Neural cell (in vitro differentiated cells): ENCODE measurements around the gene PSMC6. TPM values are rescaled to one million over a fixed set of nuclear protein-coding genes. Genes with fewer than 3 reads are reported as not detected.

Source experiments
- H2AFZ ChIP-seq: fragments of 200-600, 300-800 bp; sonication (generic), shearing (Covaris generic); 2 replicates; pipeline ENCODE4 v1.6.0; 2014; ENCODE audit warnings: low read depth, mild to moderate bottlenecking, antibody characterized with exemption, low read length, moderate library complexity
- H3F3A ChIP-seq: fragments of 200-600 bp; shearing (Covaris generic); 2 replicates; pipeline ENCODE4 v1.6.1; 2016; ENCODE audit warnings: mild to moderate bottlenecking, moderate library complexity, mixed read lengths, antibody characterized with exemption, low read length; ENCODE audit not compliant: insufficient read depth, poor library complexity, severe bottlenecking
- H3K27ac ChIP-seq: fragments of 200-600, 300-800 bp; sonication (generic), shearing (Covaris generic); 2 replicates; pipeline ENCODE4 v1.5.1; 2014; ENCODE audit warnings: mild to moderate bottlenecking, low read length, moderate library complexity
- H3K27me3 ChIP-seq: fragments of 300-800, 200-600 bp; sonication (generic), shearing (Covaris generic); 2 replicates; pipeline ENCODE4 v1.6.0; 2014; ENCODE audit warnings: mild to moderate bottlenecking, low read depth, low read length, moderate library complexity; ENCODE audit not compliant: insufficient read depth
- H3K36me3 ChIP-seq: fragments of 300-800, 200-600 bp; sonication (generic), shearing (Covaris generic); 2 replicates; pipeline ENCODE4 v1.5.1; 2014; ENCODE audit warnings: mild to moderate bottlenecking, antibody characterized with exemption, low read length, moderate library complexity; ENCODE audit not compliant: insufficient read depth
- H3K4me2 ChIP-seq: fragments of 300-800, 200-600 bp; sonication (generic), shearing (Covaris generic); 2 replicates; pipeline ENCODE4 v1.6.0; 2014; ENCODE audit warnings: mild to moderate bottlenecking, low read length
- H3K4me3 ChIP-seq: fragments of 300-800, 200-600 bp; sonication (generic), shearing (Covaris generic); 2 replicates; pipeline ENCODE4 v1.5.1; 2014; ENCODE audit warnings: mild to moderate bottlenecking, low read length, moderate library complexity
- H3K79me2 ChIP-seq: fragments of 200-600 bp; shearing (Covaris generic); replicated peaks from 2 replicates; pipeline ENCODE4 v1.6.0; 2014; ENCODE audit warnings: mild to moderate bottlenecking, low read length, moderate library complexity; ENCODE audit not compliant: insufficient read depth
- H3K9ac ChIP-seq: fragments of 300-800, 200-600 bp; sonication (generic), shearing (Covaris generic); 2 replicates; pipeline ENCODE4 v1.6.1; 2016; ENCODE audit warnings: mild to moderate bottlenecking, low read length, mixed read lengths
- H3K9me2 ChIP-seq: fragments of 200-600 bp; shearing (Covaris generic); 2 replicates; pipeline ENCODE4 v1.6.1; 2016; ENCODE audit warnings: mild to moderate bottlenecking, low read length, mixed read lengths; ENCODE audit not compliant: insufficient read depth
- H3K9me3 ChIP-seq: fragments of 200-600, 300-800 bp; sonication (generic), shearing (Covaris generic); 2 replicates; pipeline ENCODE4 v1.6.1; 2016; ENCODE audit warnings: mild to moderate bottlenecking, mixed run types, low read length, moderate library complexity, mixed read lengths
- H4K20me1 ChIP-seq: fragments of 200-600 bp; shearing (Covaris generic); 2 replicates; pipeline ENCODE4 v1.6.1; 2016; ENCODE audit warnings: mild to moderate bottlenecking, mixed run types; ENCODE audit not compliant: insufficient read depth
- EP300 ChIP-seq: fragments of 450-650 bp; conservative IDR thresholded peaks from 2 replicates; pipeline ENCODE4 v1.6.1; 2014; ENCODE audit warnings: antibody characterized with exemption, mild to moderate bottlenecking, moderate library complexity; ENCODE audit not compliant: poor library complexity, severe bottlenecking
- EZH2 ChIP-seq: fragments of 200-600, 300-800 bp; shearing (Covaris generic), sonication (generic); IDR thresholded peaks from 2 replicates; pipeline ENCODE4 v1.6.1; 2014; ENCODE audit warnings: antibody characterized with exemption, low read length, borderline replicate concordance, mild to moderate bottlenecking; ENCODE audit not compliant: insufficient read depth, poor library complexity, severe bottlenecking
- MXI1 ChIP-seq: fragments of 450-650 bp; conservative IDR thresholded peaks from 2 replicates; pipeline ENCODE4 v1.6.1; 2014; ENCODE audit warnings: antibody characterized with exemption, mild to moderate bottlenecking; ENCODE audit not compliant: poor library complexity, severe bottlenecking
- POLR2AphosphoS5 ChIP-seq: IDR thresholded peaks from 2 replicates; pipeline ENCODE4 v1.6.1; 2012
- RAD21 ChIP-seq: fragments of 450-650 bp; conservative IDR thresholded peaks from 2 replicates; pipeline ENCODE4 v1.6.1; 2014; ENCODE audit warnings: antibody characterized with exemption, mild to moderate bottlenecking, moderate library complexity
- SMC3 ChIP-seq: fragments of 450-650 bp; conservative IDR thresholded peaks from 2 replicates; pipeline ENCODE4 v1.6.1; 2014; ENCODE audit warnings: antibody characterized with exemption, mild to moderate bottlenecking, moderate library complexity; ENCODE audit not compliant: poor library complexity
- TAF1 ChIP-seq: IDR thresholded peaks from 2 replicates; pipeline ENCODE4 v1.6.1; 2012; ENCODE audit warnings: low read depth
- polyA plus RNA-seq: library from polyadenylated mRNA; depleted of rRNA; stranded (reverse); fragments of >200 nt; gene quantifications from 2 replicates; pipeline ENCODE4 v1.2.3, GENCODE V29; 2014
- TF ChIP-seq, protein P1 (sequence below): fragments of 450-650 bp; IDR thresholded peaks from 2 replicates; pipeline ENCODE4 v1.5.1; 2014; ENCODE audit warnings: antibody characterized with exemption, mild to moderate bottlenecking, moderate library complexity; ENCODE audit not compliant: poor library complexity, severe bottlenecking
- TF ChIP-seq, protein P2 (sequence below): IDR thresholded peaks from 2 replicates; pipeline ENCODE4 v1.6.1; 2012; ENCODE audit warnings: borderline replicate concordance

The PSMC6 gene
- polyA plus RNA-seq, 1 donor from 2014 or later: 254 TPM

- Histone ChIP-seq H3K27ac (peak overlapping the region; percentile 70), H3K9me3 (no peaks in the 10 kb centered on the region), H3F3A (no peaks in the 10 kb centered on the region), H3K9me2 (no peaks in the 10 kb centered on the region), H3K36me3 (peaks cover 8% of the 10 kb centered on the region), H2AFZ (peak overlapping the region; percentile 76), H3K9ac (peak overlapping the region; percentile 82), H4K20me1 (no peaks in the 10 kb centered on the region), H3K4me2 (peak overlapping the region; percentile 59), H3K4me3 (peak overlapping the region; percentile 97), H3K79me2 (peaks cover 11% of the 10 kb centered on the region), H3K27me3 (no peaks in the 10 kb centered on the region)
- no peak for TF ChIP-seq SMC3
- no peak for TF ChIP-seq TAF1
- TF ChIP-seq, protein P1, sequence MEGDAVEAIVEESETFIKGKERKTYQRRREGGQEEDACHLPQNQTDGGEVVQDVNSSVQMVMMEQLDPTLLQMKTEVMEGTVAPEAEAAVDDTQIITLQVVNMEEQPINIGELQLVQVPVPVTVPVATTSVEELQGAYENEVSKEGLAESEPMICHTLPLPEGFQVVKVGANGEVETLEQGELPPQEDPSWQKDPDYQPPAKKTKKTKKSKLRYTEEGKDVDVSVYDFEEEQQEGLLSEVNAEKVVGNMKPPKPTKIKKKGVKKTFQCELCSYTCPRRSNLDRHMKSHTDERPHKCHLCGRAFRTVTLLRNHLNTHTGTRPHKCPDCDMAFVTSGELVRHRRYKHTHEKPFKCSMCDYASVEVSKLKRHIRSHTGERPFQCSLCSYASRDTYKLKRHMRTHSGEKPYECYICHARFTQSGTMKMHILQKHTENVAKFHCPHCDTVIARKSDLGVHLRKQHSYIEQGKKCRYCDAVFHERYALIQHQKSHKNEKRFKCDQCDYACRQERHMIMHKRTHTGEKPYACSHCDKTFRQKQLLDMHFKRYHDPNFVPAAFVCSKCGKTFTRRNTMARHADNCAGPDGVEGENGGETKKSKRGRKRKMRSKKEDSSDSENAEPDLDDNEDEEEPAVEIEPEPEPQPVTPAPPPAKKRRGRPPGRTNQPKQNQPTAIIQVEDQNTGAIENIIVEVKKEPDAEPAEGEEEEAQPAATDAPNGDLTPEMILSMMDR: no peak
- TF ChIP-seq MXI1: no peak
- no peak for TF ChIP-seq RAD21
- no peak for TF ChIP-seq EP300
- no peak for TF ChIP-seq POLR2AphosphoS5
- no peak for TF ChIP-seq EZH2
- TF ChIP-seq, protein P2, sequence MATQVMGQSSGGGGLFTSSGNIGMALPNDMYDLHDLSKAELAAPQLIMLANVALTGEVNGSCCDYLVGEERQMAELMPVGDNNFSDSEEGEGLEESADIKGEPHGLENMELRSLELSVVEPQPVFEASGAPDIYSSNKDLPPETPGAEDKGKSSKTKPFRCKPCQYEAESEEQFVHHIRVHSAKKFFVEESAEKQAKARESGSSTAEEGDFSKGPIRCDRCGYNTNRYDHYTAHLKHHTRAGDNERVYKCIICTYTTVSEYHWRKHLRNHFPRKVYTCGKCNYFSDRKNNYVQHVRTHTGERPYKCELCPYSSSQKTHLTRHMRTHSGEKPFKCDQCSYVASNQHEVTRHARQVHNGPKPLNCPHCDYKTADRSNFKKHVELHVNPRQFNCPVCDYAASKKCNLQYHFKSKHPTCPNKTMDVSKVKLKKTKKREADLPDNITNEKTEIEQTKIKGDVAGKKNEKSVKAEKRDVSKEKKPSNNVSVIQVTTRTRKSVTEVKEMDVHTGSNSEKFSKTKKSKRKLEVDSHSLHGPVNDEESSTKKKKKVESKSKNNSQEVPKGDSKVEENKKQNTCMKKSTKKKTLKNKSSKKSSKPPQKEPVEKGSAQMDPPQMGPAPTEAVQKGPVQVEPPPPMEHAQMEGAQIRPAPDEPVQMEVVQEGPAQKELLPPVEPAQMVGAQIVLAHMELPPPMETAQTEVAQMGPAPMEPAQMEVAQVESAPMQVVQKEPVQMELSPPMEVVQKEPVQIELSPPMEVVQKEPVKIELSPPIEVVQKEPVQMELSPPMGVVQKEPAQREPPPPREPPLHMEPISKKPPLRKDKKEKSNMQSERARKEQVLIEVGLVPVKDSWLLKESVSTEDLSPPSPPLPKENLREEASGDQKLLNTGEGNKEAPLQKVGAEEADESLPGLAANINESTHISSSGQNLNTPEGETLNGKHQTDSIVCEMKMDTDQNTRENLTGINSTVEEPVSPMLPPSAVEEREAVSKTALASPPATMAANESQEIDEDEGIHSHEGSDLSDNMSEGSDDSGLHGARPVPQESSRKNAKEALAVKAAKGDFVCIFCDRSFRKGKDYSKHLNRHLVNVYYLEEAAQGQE: no peak
Observed at GRCh38 chr14:52730709-52731111, 23.7 kb downstream of the PSMC6 start.

GRCh38 chr14:52733824-52734223 is 26.8 kb downstream of the PSMC6 start:
- no peaks in the 10 kb centered on the region for H3K9me2 ChIP-seq

More at GRCh38 chr14:52733824-52734223, 26.8 kb downstream of the PSMC6 start:
- Histone ChIP-seq H3K4me2 (no peak overlapping the region), H3K27me3 (no peaks in the 10 kb centered on the region), H3K4me3 (no peak overlapping the region), H3F3A (no peaks in the 10 kb centered on the region), H3K27ac (no peak overlapping the region), H3K79me2 (peaks cover 27% of the 10 kb centered on the region), H3K36me3 (no peaks in the 10 kb centered on the region), H3K9me3 (no peaks in the 10 kb centered on the region), H2AFZ (no peak overlapping the region), H3K9ac (no peak overlapping the region), H4K20me1 (no peaks in the 10 kb centered on the region)
- TF ChIP-seq SMC3 (no peak), TAF1 (no peak), MXI1 (no peak), RAD21 (no peak), POLR2AphosphoS5 (no peak), EP300 (no peak), EZH2 (no peak)
- TF ChIP-seq, protein P1: no peak
- TF ChIP-seq, protein P2: no peak
